GM21360 (cell line): ENCODE measurements around the gene SRL.
"Not testable (repeated sequence)": the region's sequence is repeated elsewhere in the genome, so short reads cannot be mapped to it uniquely, and the experiment has no call there.

Experiments used
- ATAC-seq: cut with Tn5 transposase; IDR thresholded peaks from one replicate; pipeline ENCODE4 v1.9.1; 2021; ENCODE audit warnings: mild to moderate bottlenecking, moderate library complexity; ENCODE audit not compliant: unreplicated experiment

Gene SRL

GRCh38 chr16:4169415-4169814 is 72.5 kb downstream of the SRL start:
- no peak for ATAC-seq

GRCh38 chr16:4166821-4167220 is 75.1 kb downstream of the SRL start:
- no peak for ATAC-seq

- no peak for ATAC-seq
These were observed 81.0 kb downstream of the SRL start for GRCh38 chr16:4160658-4161430.

- ATAC-seq = no peak
These were observed 82.2 kb downstream of the SRL start for GRCh38 chr16:4159726-4160125.

GRCh38 chr16:4158143-4159093 is 83.5 kb downstream of the SRL start:
- no peak for ATAC-seq

GRCh38 chr16:4157376-4157825 is 84.5 kb downstream of the SRL start:
- no peak for ATAC-seq

GRCh38 chr16:4156503-4156902 is 85.4 kb downstream of the SRL start:
- not testable (repeated sequence) for ATAC-seq

GRCh38 chr16:4153364-4153763 is 88.5 kb downstream of the SRL start:
- ATAC-seq = not testable (repeated sequence)

- ATAC-seq = no peak
These were observed 89.6 kb downstream of the SRL start for GRCh38 chr16:4152267-4152666.

GRCh38 chr16:4147236-4147635 is 94.6 kb downstream of the SRL start:
- no peak for ATAC-seq

GRCh38 chr16:4142268-4142667 is 99.6 kb downstream of the SRL start:
- ATAC-seq = no peak

- ATAC-seq = no peak
These were observed 100.3 kb downstream of the SRL start for GRCh38 chr16:4141604-4142003.

GRCh38 chr16:4140652-4141051 is 101.2 kb downstream of the SRL start:
- no peak for ATAC-seq

GRCh38 chr16:4139968-4140367 is 101.9 kb downstream of the SRL start:
- ATAC-seq = no peak
